Nephron (organoid): ENCODE measurements around the gene TEDC1.

Experiments
- H3K27ac Mint-ChIP-seq, 3 experiments: 2 replicates each; pipeline ENCODE4 v1.8.0; 2020; ENCODE audit warnings: mixed read lengths in 3 of 3, mild to moderate bottlenecking in 2 of 3, moderate library complexity in 1 of 3
- H3K27me3 Mint-ChIP-seq: 2 replicates; pipeline ENCODE4 v1.8.0; 2021; ENCODE audit warnings: low read depth, mild to moderate bottlenecking, moderate library complexity, mixed read lengths
- H3K36me3 Mint-ChIP-seq: 2 replicates; pipeline ENCODE4 v1.8.0; 2020; ENCODE audit warnings: low read depth, mixed read lengths
- H3K4me1 Mint-ChIP-seq: 2 replicates; pipeline ENCODE4 v1.8.0; 2020; ENCODE audit warnings: mixed read lengths
- H3K4me3 Mint-ChIP-seq, 3 experiments: 2 replicates each; pipeline ENCODE4 v1.8.0; 2020; ENCODE audit warnings: mild to moderate bottlenecking in 3 of 3, mixed read lengths in 3 of 3, moderate library complexity in 2 of 3
- H3K9me3 Mint-ChIP-seq: 2 replicates; pipeline ENCODE4 v1.8.0; 2020; ENCODE audit warnings: mixed read lengths
- TF ChIP-seq, protein P1 (sequence below), 3 experiments: fragments of 200-600 bp; sonication (generic); IDR thresholded peaks; one replicate each; pipeline ENCODE4 v1.5.0; 2021; ENCODE audit warnings: antibody characterized with exemption in 3 of 3; ENCODE audit not compliant: unreplicated experiment in 3 of 3

TEDC1 gene

DNA sequence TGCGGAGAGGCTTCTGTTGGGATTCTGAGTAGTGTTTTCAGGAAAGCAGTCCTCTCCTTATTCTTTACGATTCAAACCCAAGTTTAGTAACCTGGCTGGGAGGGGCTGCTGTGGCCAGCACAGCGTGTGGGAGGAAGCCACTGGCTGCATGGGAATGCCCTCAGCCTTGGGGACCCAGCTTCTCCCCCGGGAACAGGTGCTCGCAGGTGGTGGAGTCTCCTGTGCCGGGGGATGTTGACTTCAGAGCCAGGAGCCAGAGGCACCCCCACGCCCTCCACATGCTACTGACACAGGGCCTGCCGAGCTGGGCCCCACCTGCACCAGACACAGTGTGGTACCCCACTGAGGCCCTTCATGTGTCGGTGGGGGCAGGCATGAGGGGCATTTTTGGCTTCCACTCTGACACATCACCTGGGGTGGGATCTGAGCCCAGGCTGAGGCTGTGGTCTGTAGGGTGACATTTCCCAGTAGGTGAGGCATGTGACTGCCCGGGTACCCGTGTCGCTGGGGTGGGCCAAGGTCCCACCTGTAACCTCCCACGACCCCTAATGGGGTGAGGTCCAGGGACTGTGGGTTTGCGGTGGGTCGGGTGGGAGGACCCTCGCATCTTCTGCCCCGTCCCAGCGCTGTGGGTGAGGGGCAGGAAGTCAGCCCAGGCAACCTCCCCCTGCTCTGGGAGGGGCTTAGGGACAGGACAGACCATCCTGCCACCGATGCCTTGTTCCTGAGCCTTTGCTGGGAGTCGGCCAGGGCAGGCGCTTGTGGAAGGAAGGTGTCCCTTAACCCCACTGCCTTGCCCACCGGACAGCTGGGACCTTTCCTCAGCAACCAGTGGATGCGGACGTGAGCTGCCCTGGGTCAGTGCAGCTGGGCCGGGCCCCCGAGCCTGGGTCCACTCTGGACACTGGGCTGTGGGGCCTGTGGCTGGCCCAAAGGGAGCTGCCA, 44.9 kb upstream of the TEDC1 start:
- H3K4me1 Mint-ChIP-seq: no peaks in the 10 kb centered on the region
- peaks cover 13% of the 10 kb centered on the region for H3K36me3 Mint-ChIP-seq
- no peak overlapping the region for H3K4me3 Mint-ChIP-seq
- no peaks in the 10 kb centered on the region for H3K9me3 Mint-ChIP-seq
- no peaks in the 10 kb centered on the region for H3K27me3 Mint-ChIP-seq
- H3K27ac Mint-ChIP-seq: peak overlapping the region in 1 of 3 experiments; percentile 52
- TF ChIP-seq, protein P1, sequence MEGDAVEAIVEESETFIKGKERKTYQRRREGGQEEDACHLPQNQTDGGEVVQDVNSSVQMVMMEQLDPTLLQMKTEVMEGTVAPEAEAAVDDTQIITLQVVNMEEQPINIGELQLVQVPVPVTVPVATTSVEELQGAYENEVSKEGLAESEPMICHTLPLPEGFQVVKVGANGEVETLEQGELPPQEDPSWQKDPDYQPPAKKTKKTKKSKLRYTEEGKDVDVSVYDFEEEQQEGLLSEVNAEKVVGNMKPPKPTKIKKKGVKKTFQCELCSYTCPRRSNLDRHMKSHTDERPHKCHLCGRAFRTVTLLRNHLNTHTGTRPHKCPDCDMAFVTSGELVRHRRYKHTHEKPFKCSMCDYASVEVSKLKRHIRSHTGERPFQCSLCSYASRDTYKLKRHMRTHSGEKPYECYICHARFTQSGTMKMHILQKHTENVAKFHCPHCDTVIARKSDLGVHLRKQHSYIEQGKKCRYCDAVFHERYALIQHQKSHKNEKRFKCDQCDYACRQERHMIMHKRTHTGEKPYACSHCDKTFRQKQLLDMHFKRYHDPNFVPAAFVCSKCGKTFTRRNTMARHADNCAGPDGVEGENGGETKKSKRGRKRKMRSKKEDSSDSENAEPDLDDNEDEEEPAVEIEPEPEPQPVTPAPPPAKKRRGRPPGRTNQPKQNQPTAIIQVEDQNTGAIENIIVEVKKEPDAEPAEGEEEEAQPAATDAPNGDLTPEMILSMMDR (IDR thresholded peaks at IDR 0.05; ENCODE audit: unreplicated experiment in 3 of 3): no peak

DNA sequence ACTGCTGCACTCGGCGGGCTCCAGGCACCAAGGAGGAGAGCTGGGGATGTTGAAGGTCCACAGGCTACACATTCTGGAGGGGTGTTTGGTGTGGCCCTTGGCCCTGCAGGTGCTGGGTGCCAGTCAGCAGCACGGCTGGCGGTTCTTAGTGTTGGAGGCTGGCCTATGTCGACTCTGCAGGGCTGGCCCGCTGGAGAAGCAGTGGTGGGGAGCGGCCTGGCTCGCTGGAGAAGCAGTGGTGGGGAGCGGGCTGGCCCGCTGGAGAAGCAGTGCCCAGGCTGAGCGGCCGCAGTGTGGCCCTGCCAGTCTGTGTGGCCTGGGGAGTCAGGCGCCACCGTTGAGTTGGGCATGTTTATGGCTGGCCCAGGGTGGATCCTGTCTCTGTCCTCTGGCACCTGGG, 44.1 kb upstream of the TEDC1 start:
- H3K27me3 Mint-ChIP-seq: no peaks in the 10 kb centered on the region
- H3K36me3 Mint-ChIP-seq: peaks cover 12% of the 10 kb centered on the region
- no peak overlapping the region for H3K4me3 Mint-ChIP-seq

DNA sequence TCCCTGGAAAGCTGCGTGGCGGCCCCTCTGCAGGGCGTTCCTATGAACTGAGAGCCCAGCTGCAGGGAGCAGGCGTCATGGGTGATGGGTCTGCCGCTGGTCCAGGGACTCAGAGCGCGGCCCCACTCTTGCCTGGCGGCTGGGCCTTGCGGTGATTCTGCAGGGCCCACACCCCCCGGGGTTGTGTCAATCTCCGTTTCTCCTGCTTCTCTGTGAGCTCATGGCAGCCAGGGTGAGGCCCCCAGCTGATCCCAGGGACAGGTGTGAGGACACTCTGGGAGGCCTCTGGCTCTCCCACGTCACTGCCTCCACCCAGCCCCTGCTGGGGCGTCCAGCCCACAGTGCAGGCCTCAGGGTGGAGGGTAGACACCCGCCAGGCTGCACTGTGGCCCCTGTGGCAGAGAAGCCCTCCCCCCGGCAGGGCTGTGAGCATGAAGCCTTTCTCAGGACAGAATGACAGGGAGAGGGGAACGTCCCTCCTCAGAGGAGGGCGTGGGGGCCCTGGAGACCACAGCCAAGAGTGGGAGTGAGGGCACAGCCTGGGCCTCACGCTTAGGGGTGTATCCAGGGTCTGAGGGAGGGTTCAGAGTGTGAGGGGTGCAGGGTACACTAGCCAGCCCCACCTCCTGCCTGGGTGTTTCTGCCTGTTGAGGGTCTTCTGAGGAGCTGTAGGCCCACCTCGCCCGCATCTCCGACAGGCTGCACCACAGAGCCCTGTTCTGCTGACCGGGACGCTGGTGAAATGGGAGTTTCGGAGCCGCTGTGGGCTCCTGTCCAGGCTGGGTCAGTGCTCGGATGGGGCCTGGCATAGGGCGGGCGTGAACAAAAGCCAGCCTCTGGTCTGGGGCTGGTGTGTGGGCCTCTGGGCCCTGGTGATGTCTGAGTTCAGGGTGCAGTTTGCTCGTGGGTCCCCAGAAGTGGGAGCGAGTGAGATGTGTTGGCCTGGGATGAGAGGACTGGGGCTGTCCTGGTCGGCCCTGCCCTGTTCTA, 43.1 kb upstream of the TEDC1 start:
- Mint-ChIP-seq H3K4me3 (no peak overlapping the region), H3K4me1 (no peaks in the 10 kb centered on the region), H3K27ac (no peak overlapping the region), H3K27me3 (no peaks in the 10 kb centered on the region), H3K9me3 (no peaks in the 10 kb centered on the region), H3K36me3 (peaks cover 19% of the 10 kb centered on the region)
- TF ChIP-seq, protein P1 (IDR thresholded peaks at IDR 0.05; ENCODE audit: unreplicated experiment in 3 of 3): no peak

More for the DNA sequence above, 44.1 kb upstream of the TEDC1 start:
- Mint-ChIP-seq H3K9me3 (no peaks in the 10 kb centered on the region), H3K27ac (no peak overlapping the region), H3K4me1 (no peaks in the 10 kb centered on the region)
- TF ChIP-seq, protein P1 (IDR thresholded peaks at IDR 0.05; ENCODE audit: unreplicated experiment in 3 of 3): no peak

DNA sequence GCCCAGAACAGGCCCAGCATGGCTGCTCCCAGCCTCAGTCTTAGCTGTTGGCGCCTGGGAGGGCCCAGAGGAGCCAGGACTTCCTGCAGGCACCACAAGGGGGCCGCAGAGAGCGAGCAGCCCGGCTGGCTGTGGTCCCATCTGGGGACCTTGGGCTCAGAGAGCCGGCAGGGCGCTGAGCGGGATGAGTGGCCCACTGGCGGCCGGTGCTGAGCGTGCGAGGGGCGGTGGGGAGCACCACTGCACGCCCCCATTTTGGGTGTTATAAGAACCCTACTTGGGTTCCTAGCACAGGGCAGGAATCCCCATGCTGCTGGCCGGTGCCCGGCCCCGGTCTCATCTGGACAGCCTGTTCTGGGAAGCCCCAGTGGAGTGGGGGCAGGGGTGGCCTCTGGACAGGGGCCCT, 42.3 kb upstream of the TEDC1 start:
- H3K4me3 Mint-ChIP-seq: no peak overlapping the region
- H3K4me1 Mint-ChIP-seq: no peaks in the 10 kb centered on the region
- no peak overlapping the region for H3K27ac Mint-ChIP-seq
- no peaks in the 10 kb centered on the region for H3K9me3 Mint-ChIP-seq
- peaks cover 20% of the 10 kb centered on the region for H3K36me3 Mint-ChIP-seq
- TF ChIP-seq, protein P1 (IDR thresholded peaks at IDR 0.05; ENCODE audit: unreplicated experiment in 3 of 3): peak; percentile 78 to 91 (median 86)
- H3K27me3 Mint-ChIP-seq: no peaks in the 10 kb centered on the region

DNA sequence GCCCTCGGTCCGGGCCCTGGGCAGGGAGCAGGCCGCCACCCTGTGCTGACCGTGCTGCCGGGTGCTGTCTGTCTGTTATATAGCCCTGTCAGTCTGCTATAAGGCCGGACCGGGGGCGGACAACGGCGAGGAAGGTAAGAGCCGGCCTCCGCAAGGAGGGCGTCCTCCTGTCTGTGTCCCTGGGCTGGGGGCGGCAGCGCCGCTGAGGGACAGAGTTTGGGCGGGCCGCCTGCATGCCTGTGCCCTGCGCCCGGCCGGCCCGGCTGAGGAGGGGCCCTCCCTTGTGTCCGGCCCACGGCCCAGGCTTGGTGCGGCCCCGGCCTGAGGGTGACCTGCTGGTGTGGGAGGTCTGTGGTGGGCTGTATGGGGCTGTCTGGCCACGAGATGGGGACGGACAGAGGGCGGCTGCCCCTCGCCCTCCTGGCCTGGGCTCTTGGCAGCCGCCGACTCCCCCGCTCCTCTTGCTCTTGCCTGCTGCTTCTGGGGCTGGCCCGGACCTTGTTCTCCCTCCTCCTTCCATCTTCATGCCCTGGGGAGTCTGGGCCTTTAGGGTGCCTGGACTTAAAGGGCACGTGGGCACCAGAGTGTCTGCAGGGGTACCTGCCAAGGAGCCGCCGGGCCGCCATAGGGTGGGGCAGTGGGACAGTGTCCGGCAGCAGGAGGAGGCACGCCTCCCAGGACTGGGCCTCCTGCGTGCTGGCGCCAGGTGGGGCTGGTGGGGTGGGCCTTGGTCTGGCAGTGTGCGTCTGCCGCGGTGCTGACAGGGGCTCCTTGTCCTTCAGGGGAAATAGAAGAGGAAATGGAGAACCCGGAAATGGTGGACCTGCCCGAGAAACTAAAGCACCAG, 41.5 kb upstream of the TEDC1 start:
- Mint-ChIP-seq H3K27me3 (no peaks in the 10 kb centered on the region), H3K9me3 (no peaks in the 10 kb centered on the region), H3K4me3 (no peak overlapping the region), H3K4me1 (no peaks in the 10 kb centered on the region), H3K27ac (no peak overlapping the region), H3K36me3 (peaks cover 23% of the 10 kb centered on the region)
- TF ChIP-seq, protein P1 (IDR thresholded peaks at IDR 0.05; ENCODE audit: unreplicated experiment in 3 of 3): no peak
